Spleen (tissue), 11 donors: Measurements from ENCODE around the gene ZNF618. TPM values are rescaled to one million over a fixed set of nuclear protein-coding genes. Genes with fewer than 3 reads are reported as not detected.
A peak's percentile ranks its signal among the peaks of the same experiment; 100 is the strongest.

ENCODE experiments used
- DNase-seq: peaks from one replicate; pipeline ENCODE4 v3.0.0-alpha.2; 2020
- H3K27ac ChIP-seq, 8 donors: fragments of 200-600 bp; sonication (generic) in 7 of 8; 1 replicate in 4 of 8; 2 replicates in 4 of 8; pipeline versions ENCODE4 v1.5.0 to v1.8.0; 2016 to 2021; ENCODE audit warnings: inconsistent platforms in 4 of 8, mild to moderate bottlenecking in 4 of 8, moderate library complexity in 1 of 8
- H3K27me3 ChIP-seq, 7 donors: fragments of 200-600 bp; sonication (generic) in 6 of 7; replicated peaks in 1 of 7; 1 replicate in 4 of 7; 2 replicates in 3 of 7; pipeline versions ENCODE4 v1.5.0 to v1.8.0; 2016 to 2021; ENCODE audit warnings: inconsistent platforms in 3 of 7, mild to moderate bottlenecking in 1 of 7
- H3K36me3 ChIP-seq, 6 donors: fragments of 200-600 bp; sonication (generic) in 5 of 6; 1 replicate in 4 of 6; 2 replicates in 2 of 6; pipeline versions ENCODE4 v1.5.0 to v1.8.0; 2016 to 2021; ENCODE audit warnings: inconsistent platforms in 2 of 6
- H3K4me1 ChIP-seq, 6 donors: fragments of 200-600 bp; sonication (generic) in 5 of 6; 1 replicate in 3 of 6; 2 replicates in 3 of 6; pipeline versions ENCODE4 v1.5.0 to v1.8.0; 2016 to 2021; ENCODE audit warnings: inconsistent platforms in 3 of 6
- H3K4me3 ChIP-seq, 8 donors: fragments of 200-600 bp; sonication (generic) in 7 of 8; 1 replicate in 4 of 8; 2 replicates in 4 of 8; pipeline versions ENCODE4 v1.5.0 to v1.8.0; 2016 to 2021; ENCODE audit warnings: inconsistent platforms in 4 of 8, mild to moderate bottlenecking in 4 of 8, moderate library complexity in 2 of 8
- H3K9me3 ChIP-seq, 8 donors: fragments of 200-600 bp; sonication (generic) in 7 of 8; 1 replicate in 4 of 8; 2 replicates in 4 of 8; pipeline versions ENCODE4 v1.5.0 to v1.8.0; 2016 to 2021; ENCODE audit warnings: inconsistent platforms in 4 of 8
- CTCF ChIP-seq, 11 experiments: fragments of 200-600 bp in 7 of 11; fragments of 450-650 bp in 4 of 11; sonication (generic) in 4 of 11; IDR thresholded peaks in 8 of 11; conservative IDR thresholded peaks in 3 of 11; 1 replicate in 7 of 11; 2 replicates in 4 of 11; pipeline versions ENCODE4 v1.4.0 to v1.8.0; 2016 to 2021; ENCODE audit warnings: antibody characterized with exemption in 11 of 11, inconsistent platforms in 4 of 11, mild to moderate bottlenecking in 1 of 11
- POLR2A ChIP-seq, 3 donors: fragments of 450-650 bp; IDR thresholded peaks; one replicate each; pipeline ENCODE4 v1.5.1; 2017; ENCODE audit warnings: antibody characterized with exemption in 3 of 3, mild to moderate bottlenecking in 1 of 3
- POLR2AphosphoS5 ChIP-seq, 3 donors: sonication (generic); formaldehyde crosslinking; IDR thresholded peaks; one replicate each; pipeline ENCODE4 v1.5.1; 2017; ENCODE audit warnings: antibody characterized with exemption in 3 of 3
- WGBS, 5 donors: extraction: QIAGEN DNeasy Blood & Tissue Kit in 3 of 5; methylation state at CpG; one replicate each; pipeline versions ENCODE4 v1.1.5 to v1.1.7; 2013 to 2018; 5-methylcytosine and 5-hydroxymethylcytosine counted together
- intact Hi-C: fragments of 100-400 bp; cut with DNase I; formaldehyde crosslinking; loops from one replicate; pipeline ENCODE4 v1.15.0; 2023; ENCODE audit warnings: low total_unique reads
- polyA plus RNA-seq, 3 donors: library from polyadenylated mRNA; stranded (reverse); fragments of 200-250 nt; gene quantifications; one replicate each; pipeline ENCODE4 v1.2.1, GENCODE V29; 2013
- total RNA-seq, 7 donors: library from RNA; depleted of rRNA in 3 of 7; stranded (reverse); fragments of >200 nt in 3 of 7; fragmentation: NEBNext Ultra II Directional in 4 of 7; extraction: Animal tissue kit (Norgen Biotek cat#: 25700) in 4 of 7; gene quantifications; one replicate each; pipeline versions ENCODE4 v1.1.0 to v1.2.1, GENCODE V29; 2016 to 2021
- donor health status: healthy with polysubstance abuse.
- donor health status: DM: no; HTN: no; CAD: no; lungs with moderate emphysema.
- donor health status: DM: no; HTN: no; CAD: no.
- donor health status: Bipolar disorder and iron deficiency.
- donor health status: healthy.
- donor health status: DM: no; HTN: no; CAD: no.
- donor health status: DM: yes; HTN: yes; CAD: no.

ZNF618 gene
- total and polyA plus RNA-seq, 10 donors, result 0.58 to 14.8 (median 8.4) TPM

GRCh38 chr9:114086607-114087006, 210.5 kb downstream of the ZNF618 start:
- H3K9me3 ChIP-seq, result no peaks in the 10 kb centered on the region
- H3K27ac ChIP-seq, result no peak overlapping the region
- intact Hi-C loops, result loop anchor here (10.0 kb wide), 1 partner anchor 208 kb away; no protein-coding TSS in a partner anchor
- H3K36me3 ChIP-seq, result no peaks in the 10 kb centered on the region
- peak; percentile 24 for DNase-seq
- 81 to 92% (median 83%) methylated on average over 4 of the region's 4 CpGs for WGBS, 5 donors
- peaks cover 0 to 10% (median 0%) of the 10 kb centered on the region in 7 donors for H3K27me3 ChIP-seq
- H3K4me3 ChIP-seq, result no peak overlapping the region
- H3K4me1 ChIP-seq, result peaks cover 0 to 4% (median 0%) of the 10 kb centered on the region in 6 donors
- no peak for TF ChIP-seq CTCF (IDR thresholded peaks at IDR 0.05 in 8 of 11, conservative IDR thresholded peaks at IDR 0.05 in 3 of 11)
- no peak for TF ChIP-seq POLR2AphosphoS5 (IDR thresholded peaks at IDR 0.05)
- TF ChIP-seq POLR2A (IDR thresholded peaks at IDR 0.05), result no peak

GRCh38 chr9:114087721-114088120, 211.6 kb downstream of the ZNF618 start:
- intact Hi-C loops, result loop anchor here (10.0 kb wide), 1 partner anchor 207 kb away; no protein-coding TSS in a partner anchor
- 67 to 79% (median 74%) methylated on average over 7 of the region's 7 CpGs for WGBS, 5 donors
- TF ChIP-seq POLR2AphosphoS5 (IDR thresholded peaks at IDR 0.05) (no peak), POLR2A (IDR thresholded peaks at IDR 0.05) (no peak), CTCF (IDR thresholded peaks at IDR 0.05 in 8 of 11, conservative IDR thresholded peaks at IDR 0.05 in 3 of 11) (no peak)
- H3K9me3 ChIP-seq, result no peaks in the 10 kb centered on the region
- H3K27ac ChIP-seq, result no peak overlapping the region
- peaks cover 0 to 10% (median 0%) of the 10 kb centered on the region in 7 donors for H3K27me3 ChIP-seq
- no peaks in the 10 kb centered on the region for H3K36me3 ChIP-seq
- peak; percentile 47 for DNase-seq
- H3K4me1 ChIP-seq, result peaks cover 0 to under 1% (median 0%) of the 10 kb centered on the region in 6 donors
- no peak overlapping the region for H3K4me3 ChIP-seq

- TF ChIP-seq POLR2AphosphoS5 (IDR thresholded peaks at IDR 0.05), result no peak
- TF ChIP-seq CTCF (IDR thresholded peaks at IDR 0.05 in 8 of 11, conservative IDR thresholded peaks at IDR 0.05 in 3 of 11), result no peak
- no peak for TF ChIP-seq POLR2A (IDR thresholded peaks at IDR 0.05)
- WGBS, 5 donors, result 84 to 95% (median 89%) methylated on average over 5 to 7 of the region's 7 CpGs
- H3K27ac ChIP-seq, result no peak overlapping the region
- intact Hi-C loops, result loop anchor here (10.0 kb wide), 1 partner anchor 206 kb away; no protein-coding TSS in a partner anchor
- no peak overlapping the region for H3K4me3 ChIP-seq
- peaks cover 0 to 19% (median 0%) of the 10 kb centered on the region in 7 donors for H3K27me3 ChIP-seq
- H3K36me3 ChIP-seq, result no peaks in the 10 kb centered on the region
- peak; percentile 40 for DNase-seq
- no peaks in the 10 kb centered on the region for H3K4me1 ChIP-seq
- H3K9me3 ChIP-seq, result no peaks in the 10 kb centered on the region
Observed at GRCh38 chr9:114088571-114089170, 212.6 kb downstream of the ZNF618 start.

GRCh38 chr9:114089206-114089840, 213.2 kb downstream of the ZNF618 start:
- Histone ChIP-seq H3K27me3 (peaks cover 0 to 25% (median 0%) of the 10 kb centered on the region in 7 donors), H3K27ac (no peak overlapping the region), H3K9me3 (no peaks in the 10 kb centered on the region), H3K36me3 (no peaks in the 10 kb centered on the region), H3K4me3 (no peak overlapping the region), H3K4me1 (no peaks in the 10 kb centered on the region)
- 72 to 92% (median 85%) methylated on average over 4 of the region's 4 CpGs for WGBS, 5 donors
- DNase-seq, result peak; percentile 59
- TF ChIP-seq CTCF (IDR thresholded peaks at IDR 0.05 in 8 of 11, conservative IDR thresholded peaks at IDR 0.05 in 3 of 11) (no peak), POLR2A (IDR thresholded peaks at IDR 0.05) (no peak)
- intact Hi-C loops, result loop anchor here (10.0 kb wide), 1 partner anchor 205 kb away; no protein-coding TSS in a partner anchor
